ENCODE results near the gene MSI1. TPM values are rescaled to one million over a fixed set of nuclear protein-coding genes. Genes with fewer than 3 reads are reported as not detected.

The MSI1 gene
- total RNA-seq, 1 donor = not detected

GRCh38 chr12:120356567-120357030, 12.4 kb downstream of the MSI1 start:
- DNase-seq (ENCODE audit: low read depth) = peak; percentile 76
- TF ChIP-seq CTCF (IDR thresholded peaks at IDR 0.05; ENCODE audit: insufficient read depth, low read length) = peak; percentile 88
- no peak overlapping the region for H3K4me3 ChIP-seq (ENCODE audit: low read depth, low read length)

- no peak for DNase-seq (ENCODE audit: low read depth)
- no peak overlapping the region for H3K4me3 ChIP-seq (ENCODE audit: low read depth, low read length)
- no peak for TF ChIP-seq CTCF (IDR thresholded peaks at IDR 0.05; ENCODE audit: insufficient read depth, low read length)
These were observed 15.2 kb downstream of the MSI1 start for GRCh38 chr12:120353556-120354317.

GRCh38 chr12:120353136-120353535, 15.8 kb downstream of the MSI1 start:
- H3K4me3 ChIP-seq (ENCODE audit: low read depth, low read length) = no peak overlapping the region
- TF ChIP-seq CTCF (IDR thresholded peaks at IDR 0.05; ENCODE audit: insufficient read depth, low read length) = no peak
- no peak for DNase-seq (ENCODE audit: low read depth)

- no peak for TF ChIP-seq CTCF (IDR thresholded peaks at IDR 0.05; ENCODE audit: insufficient read depth, low read length)
- H3K4me3 ChIP-seq (ENCODE audit: low read depth, low read length) = no peak overlapping the region
- peak; percentile 12 for DNase-seq (ENCODE audit: low read depth)
These were observed 16.8 kb downstream of the MSI1 start for GRCh38 chr12:120352117-120352516.

- no peak overlapping the region for H3K4me3 ChIP-seq (ENCODE audit: low read depth, low read length)
- TF ChIP-seq CTCF (IDR thresholded peaks at IDR 0.05; ENCODE audit: insufficient read depth, low read length) = no peak
- DNase-seq (ENCODE audit: low read depth) = no peak
These were observed 18.2 kb downstream of the MSI1 start for GRCh38 chr12:120350576-120351350.

- DNase-seq (ENCODE audit: low read depth) = no peak
- no peak overlapping the region for H3K4me3 ChIP-seq (ENCODE audit: low read depth, low read length)
- no peak for TF ChIP-seq CTCF (IDR thresholded peaks at IDR 0.05; ENCODE audit: insufficient read depth, low read length)
These were observed 21.2 kb downstream of the MSI1 start for GRCh38 chr12:120347766-120348165.

All from fibroblast of the aortic adventitia (primary cell).